Tibial artery (tissue), 4 donors: ENCODE data around the gene ARL14.

Experiments
- DNase-seq, 2 donors: peaks; one replicate each; pipeline ENCODE4 v3.0.0-alpha.2; 2019
- H3K27ac ChIP-seq, 2 donors: fragments of 200-600 bp; sonication (generic) in 1 of 2; 1 replicate in 1 of 2; 2 replicates in 1 of 2; pipeline ENCODE4 v1.5.1; 2018 to 2019; ENCODE audit warnings: mild to moderate bottlenecking in 1 of 2
- H3K27me3 ChIP-seq, 2 donors: fragments of 200-600 bp; sonication (generic) in 1 of 2; one replicate each; pipeline versions ENCODE4 v1.5.1 to v1.6.0; 2016 to 2019
- H3K36me3 ChIP-seq, 3 donors: fragments of 200-600 bp; sonication (generic) in 2 of 3; one replicate each; pipeline ENCODE4 v1.5.1; 2016 to 2019; ENCODE audit warnings: mild to moderate bottlenecking in 2 of 3
- H3K4me1 ChIP-seq, 4 donors: fragments of 200-600 bp; sonication (generic) in 2 of 4; 1 replicate in 3 of 4; 2 replicates in 1 of 4; pipeline ENCODE4 v1.5.1; 2016 to 2019
- H3K4me3 ChIP-seq, 2 donors: fragments of 200-600 bp; sonication (generic) in 1 of 2; 1 replicate in 1 of 2; 2 replicates in 1 of 2; pipeline ENCODE4 v1.5.1; 2018 to 2019; ENCODE audit warnings: mild to moderate bottlenecking in 2 of 2
- H3K9me3 ChIP-seq, 3 donors: fragments of 200-600 bp; sonication (generic) in 1 of 3; one replicate each; pipeline ENCODE4 v1.5.1; 2016 to 2019
- CTCF ChIP-seq, 2 experiments: fragments of 200-600 bp in 1 of 2; fragments of 450-650 bp in 1 of 2; IDR thresholded peaks; one replicate each; pipeline ENCODE4 v1.5.1; 2017 to 2019; ENCODE audit warnings: antibody characterized with exemption in 2 of 2, mild to moderate bottlenecking in 1 of 2, moderate library complexity in 1 of 2
- intact Hi-C: fragments of 100-400 bp; cut with DNase I; formaldehyde crosslinking; loops from one replicate; pipeline ENCODE4 v1.15.0; 2023; ENCODE audit warnings: low total_unique reads

Gene ARL14

GRCh38 chr3:160668454-160668853 is 8.5 kb upstream of the ARL14 start:
- Histone ChIP-seq H3K27me3 (no peaks in the 10 kb centered on the region), H3K4me1 (no peaks in the 10 kb centered on the region), H3K27ac (no peak overlapping the region), H3K36me3 (no peaks in the 10 kb centered on the region), H3K4me3 (no peak overlapping the region), H3K9me3 (no peaks in the 10 kb centered on the region)
- intact Hi-C loops, result no loop called here
- no peak for TF ChIP-seq CTCF (IDR thresholded peaks at IDR 0.05)
- no peak for DNase-seq

GRCh38 chr3:160671231-160671630 is 5.7 kb upstream of the ARL14 start:
- Histone ChIP-seq H3K9me3 (no peaks in the 10 kb centered on the region), H3K27me3 (no peaks in the 10 kb centered on the region), H3K4me1 (no peaks in the 10 kb centered on the region), H3K4me3 (no peak overlapping the region), H3K36me3 (no peaks in the 10 kb centered on the region), H3K27ac (no peak overlapping the region)
- DNase-seq, result no peak
- intact Hi-C loops, result no loop called here
- no peak for TF ChIP-seq CTCF (IDR thresholded peaks at IDR 0.05)

- Histone ChIP-seq H3K27me3 (no peaks in the 10 kb centered on the region), H3K4me1 (no peaks in the 10 kb centered on the region), H3K4me3 (no peak overlapping the region), H3K9me3 (no peaks in the 10 kb centered on the region), H3K27ac (no peak overlapping the region), H3K36me3 (no peaks in the 10 kb centered on the region)
- DNase-seq, result no peak
- no peak for TF ChIP-seq CTCF (IDR thresholded peaks at IDR 0.05)
- intact Hi-C loops, result no loop called here
Measured at GRCh38 chr3:160671995-160672394, 5.0 kb upstream of the ARL14 start.

- DNase-seq, result no peak
- TF ChIP-seq CTCF (IDR thresholded peaks at IDR 0.05), result no peak
- intact Hi-C loops, result no loop called here
- Histone ChIP-seq H3K9me3 (no peaks in the 10 kb centered on the region), H3K27me3 (no peaks in the 10 kb centered on the region), H3K4me1 (no peaks in the 10 kb centered on the region), H3K4me3 (no peak overlapping the region), H3K36me3 (no peaks in the 10 kb centered on the region), H3K27ac (no peak overlapping the region)
Measured at GRCh38 chr3:160673188-160673587, 3.8 kb upstream of the ARL14 start.

GRCh38 chr3:160675566-160676124 is 1.3 kb upstream of the ARL14 start:
- intact Hi-C loops, result no loop called here
- DNase-seq, result no peak
- Histone ChIP-seq H3K27me3 (no peaks in the 10 kb centered on the region), H3K4me1 (no peaks in the 10 kb centered on the region), H3K36me3 (no peaks in the 10 kb centered on the region), H3K27ac (no peak overlapping the region), H3K4me3 (no peak overlapping the region), H3K9me3 (no peaks in the 10 kb centered on the region)
- TF ChIP-seq CTCF (IDR thresholded peaks at IDR 0.05), result no peak

GRCh38 chr3:160677459-160677881 is 510 bp downstream of the ARL14 start:
- no peaks in the 10 kb centered on the region for H3K4me1 ChIP-seq
- no peaks in the 10 kb centered on the region for H3K36me3 ChIP-seq
- no peaks in the 10 kb centered on the region for H3K9me3 ChIP-seq
- no peak for DNase-seq
- H3K27ac ChIP-seq, result no peak overlapping the region
- H3K4me3 ChIP-seq, result no peak overlapping the region
- TF ChIP-seq CTCF (IDR thresholded peaks at IDR 0.05), result no peak
- intact Hi-C loops, result no loop called here
- no peaks in the 10 kb centered on the region for H3K27me3 ChIP-seq
